Ishikawa (cell line): Measurements from ENCODE around the gene FPGS.

Source experiments
- CREB1 ChIP-seq: IDR thresholded peaks from 2 replicates; pipeline ENCODE4 v1.6.1; 2012; ENCODE audit warnings: low read depth
- TAF1 ChIP-seq: IDR thresholded peaks from 2 replicates; pipeline ENCODE4 v1.6.1; 2012; ENCODE audit warnings: low read depth, mild to moderate bottlenecking
- TF ChIP-seq, protein P1 (sequence below): IDR thresholded peaks from 2 replicates; pipeline ENCODE4 v1.6.1; 2012; ENCODE audit warnings: low read depth, mild to moderate bottlenecking

GRCh38 chr9:127816362-127816725 is 13.7 kb downstream of the FPGS start:
- TF ChIP-seq TAF1 (no peak), CREB1 (no peak)
- TF ChIP-seq, protein P1, sequence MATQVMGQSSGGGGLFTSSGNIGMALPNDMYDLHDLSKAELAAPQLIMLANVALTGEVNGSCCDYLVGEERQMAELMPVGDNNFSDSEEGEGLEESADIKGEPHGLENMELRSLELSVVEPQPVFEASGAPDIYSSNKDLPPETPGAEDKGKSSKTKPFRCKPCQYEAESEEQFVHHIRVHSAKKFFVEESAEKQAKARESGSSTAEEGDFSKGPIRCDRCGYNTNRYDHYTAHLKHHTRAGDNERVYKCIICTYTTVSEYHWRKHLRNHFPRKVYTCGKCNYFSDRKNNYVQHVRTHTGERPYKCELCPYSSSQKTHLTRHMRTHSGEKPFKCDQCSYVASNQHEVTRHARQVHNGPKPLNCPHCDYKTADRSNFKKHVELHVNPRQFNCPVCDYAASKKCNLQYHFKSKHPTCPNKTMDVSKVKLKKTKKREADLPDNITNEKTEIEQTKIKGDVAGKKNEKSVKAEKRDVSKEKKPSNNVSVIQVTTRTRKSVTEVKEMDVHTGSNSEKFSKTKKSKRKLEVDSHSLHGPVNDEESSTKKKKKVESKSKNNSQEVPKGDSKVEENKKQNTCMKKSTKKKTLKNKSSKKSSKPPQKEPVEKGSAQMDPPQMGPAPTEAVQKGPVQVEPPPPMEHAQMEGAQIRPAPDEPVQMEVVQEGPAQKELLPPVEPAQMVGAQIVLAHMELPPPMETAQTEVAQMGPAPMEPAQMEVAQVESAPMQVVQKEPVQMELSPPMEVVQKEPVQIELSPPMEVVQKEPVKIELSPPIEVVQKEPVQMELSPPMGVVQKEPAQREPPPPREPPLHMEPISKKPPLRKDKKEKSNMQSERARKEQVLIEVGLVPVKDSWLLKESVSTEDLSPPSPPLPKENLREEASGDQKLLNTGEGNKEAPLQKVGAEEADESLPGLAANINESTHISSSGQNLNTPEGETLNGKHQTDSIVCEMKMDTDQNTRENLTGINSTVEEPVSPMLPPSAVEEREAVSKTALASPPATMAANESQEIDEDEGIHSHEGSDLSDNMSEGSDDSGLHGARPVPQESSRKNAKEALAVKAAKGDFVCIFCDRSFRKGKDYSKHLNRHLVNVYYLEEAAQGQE, result no peak
